DOHH2 (cell line): ENCODE measurements around the gene ACP3.

Experiments
- H3F3A ChIP-seq: fragments of 200-600 bp; sonication (generic), shearing (Covaris generic); 2 replicates; pipeline ENCODE4 v1.6.0; 2016; ENCODE audit warnings: antibody characterized with exemption, mild to moderate bottlenecking; ENCODE audit not compliant: control insufficient read depth, insufficient read depth
- H3K27ac ChIP-seq: fragments of 200-600 bp; sonication (generic); 2 replicates; pipeline ENCODE4 v1.5.1; 2014; ENCODE audit warnings: low read depth, mild to moderate bottlenecking, low read length, moderate library complexity
- H3K27me3 ChIP-seq: fragments of 200-600 bp; sonication (generic); 2 replicates; pipeline ENCODE4 v1.6.1; 2014; ENCODE audit warnings: mild to moderate bottlenecking, low read length, mixed read lengths; ENCODE audit not compliant: control insufficient read depth
- H3K36me3 ChIP-seq: fragments of 200-600 bp; sonication (generic); 2 replicates; pipeline ENCODE4 v1.6.1; 2014; ENCODE audit warnings: mild to moderate bottlenecking, low read length, moderate library complexity, mixed read lengths; ENCODE audit not compliant: control insufficient read depth
- H3K4me1 ChIP-seq: fragments of 200-600 bp; sonication (generic); 2 replicates; pipeline ENCODE4 v1.6.1; 2014; ENCODE audit warnings: mild to moderate bottlenecking, low read length, mixed read lengths; ENCODE audit not compliant: control insufficient read depth
- H3K4me2 ChIP-seq: fragments of 200-600 bp; sonication (generic); 2 replicates; pipeline ENCODE4 v1.6.0; 2014; ENCODE audit warnings: mild to moderate bottlenecking, low read length, moderate library complexity
- H3K4me3 ChIP-seq: fragments of 200-600 bp; sonication (generic); 2 replicates; pipeline ENCODE4 v1.5.1; 2014; ENCODE audit warnings: mild to moderate bottlenecking, low read length, mixed read lengths
- H3K79me2 ChIP-seq: fragments of 200-600 bp; sonication (generic); 2 replicates; pipeline ENCODE4 v1.6.1; 2014; ENCODE audit warnings: mild to moderate bottlenecking, low read length, mixed read lengths; ENCODE audit not compliant: control insufficient read depth
- H3K9me2 ChIP-seq: fragments of 200-600 bp; sonication (generic); replicated peaks from 2 replicates; pipeline ENCODE4 v1.6.1; 2014; ENCODE audit warnings: mild to moderate bottlenecking, low read length, mixed read lengths; ENCODE audit not compliant: control insufficient read depth
- H3K9me3 ChIP-seq: fragments of 200-600 bp; sonication (generic); 2 replicates; pipeline ENCODE4 v1.6.1; 2014; ENCODE audit warnings: antibody characterized with exemption, low read length, mixed read lengths; ENCODE audit not compliant: control insufficient read depth, insufficient read depth
- H4K20me1 ChIP-seq: fragments of 200-600 bp; sonication (generic); 2 replicates; pipeline ENCODE4 v1.6.0; 2014; ENCODE audit warnings: low read depth, mild to moderate bottlenecking, antibody characterized with exemption, low read length, moderate library complexity; ENCODE audit not compliant: control insufficient read depth, insufficient read depth
- EZH2phosphoT487 ChIP-seq: fragments of 200-600 bp; sonication (generic); IDR thresholded peaks from 2 replicates; pipeline ENCODE4 v1.6.1; 2017; ENCODE audit warnings: borderline replicate concordance, mild to moderate bottlenecking, antibody characterized with exemption, low read length, moderate library complexity, mixed read lengths
- TF ChIP-seq, protein P1 (sequence below): fragments of 200-600 bp; sonication (generic); IDR thresholded peaks from one replicate; pipeline ENCODE4 v1.5.1; 2014; ENCODE audit warnings: antibody characterized with exemption, mild to moderate bottlenecking, low read depth, low read length; ENCODE audit not compliant: poor library complexity, severe bottlenecking

ACP3 gene

DNA sequence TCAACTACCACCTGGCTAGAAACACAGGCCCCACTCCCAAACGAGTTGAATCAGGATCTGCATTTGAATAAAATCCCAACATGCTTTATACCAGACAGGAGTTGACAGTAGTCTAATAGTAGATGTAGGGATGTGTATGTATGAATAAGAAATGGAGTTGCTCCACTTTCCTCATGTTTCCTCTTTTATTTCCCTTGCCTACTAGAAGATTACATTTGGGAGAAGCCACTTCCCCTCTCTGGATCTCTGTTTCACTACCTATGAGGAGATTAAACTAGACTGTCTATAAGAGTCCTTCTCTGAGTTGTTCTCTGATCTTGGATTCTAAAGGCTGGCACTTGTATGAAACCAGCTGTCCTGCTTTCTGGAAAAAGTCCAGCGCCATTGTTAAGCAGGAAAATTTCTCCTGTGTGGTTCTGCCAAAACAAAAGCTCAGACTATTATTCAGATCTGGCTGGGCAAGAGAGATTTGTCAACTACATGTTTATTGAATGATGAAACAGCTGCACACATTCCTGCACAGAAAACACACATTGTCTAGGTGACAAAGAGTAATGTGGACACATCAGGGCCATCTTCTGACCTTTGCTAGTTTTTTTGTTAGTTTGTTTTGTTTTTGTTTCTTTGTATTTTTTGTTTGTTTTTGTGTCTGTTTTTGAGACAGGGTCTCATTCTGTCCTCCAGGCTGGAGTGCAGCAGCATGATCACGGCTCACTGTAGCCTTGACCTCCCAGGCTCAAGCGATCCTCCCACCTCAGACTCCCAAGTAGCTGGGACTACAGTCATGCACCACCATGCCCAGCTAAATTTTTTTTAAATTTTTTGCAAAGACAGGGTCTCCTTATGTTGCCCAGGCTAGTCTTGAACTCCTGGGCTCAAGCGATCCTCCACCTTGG lies 29.9 kb downstream of the ACP3 start:
- no peaks in the 10 kb centered on the region for H3K36me3 ChIP-seq
- no peaks in the 10 kb centered on the region for H3K27me3 ChIP-seq
- H3K4me1 ChIP-seq = peaks cover 3% of the 10 kb centered on the region; the same call in 1 of the 2 replicates
- H3K27ac ChIP-seq = no peak overlapping the region
- no peaks in the 10 kb centered on the region for H3K9me3 ChIP-seq
- no peaks in the 10 kb centered on the region for H3K9me2 ChIP-seq
- H4K20me1 ChIP-seq = no peaks in the 10 kb centered on the region
- TF ChIP-seq, protein P1, sequence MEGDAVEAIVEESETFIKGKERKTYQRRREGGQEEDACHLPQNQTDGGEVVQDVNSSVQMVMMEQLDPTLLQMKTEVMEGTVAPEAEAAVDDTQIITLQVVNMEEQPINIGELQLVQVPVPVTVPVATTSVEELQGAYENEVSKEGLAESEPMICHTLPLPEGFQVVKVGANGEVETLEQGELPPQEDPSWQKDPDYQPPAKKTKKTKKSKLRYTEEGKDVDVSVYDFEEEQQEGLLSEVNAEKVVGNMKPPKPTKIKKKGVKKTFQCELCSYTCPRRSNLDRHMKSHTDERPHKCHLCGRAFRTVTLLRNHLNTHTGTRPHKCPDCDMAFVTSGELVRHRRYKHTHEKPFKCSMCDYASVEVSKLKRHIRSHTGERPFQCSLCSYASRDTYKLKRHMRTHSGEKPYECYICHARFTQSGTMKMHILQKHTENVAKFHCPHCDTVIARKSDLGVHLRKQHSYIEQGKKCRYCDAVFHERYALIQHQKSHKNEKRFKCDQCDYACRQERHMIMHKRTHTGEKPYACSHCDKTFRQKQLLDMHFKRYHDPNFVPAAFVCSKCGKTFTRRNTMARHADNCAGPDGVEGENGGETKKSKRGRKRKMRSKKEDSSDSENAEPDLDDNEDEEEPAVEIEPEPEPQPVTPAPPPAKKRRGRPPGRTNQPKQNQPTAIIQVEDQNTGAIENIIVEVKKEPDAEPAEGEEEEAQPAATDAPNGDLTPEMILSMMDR = no peak
- no peak for TF ChIP-seq EZH2phosphoT487
- H3K79me2 ChIP-seq = no peaks in the 10 kb centered on the region
- no peak overlapping the region for H3K4me2 ChIP-seq
- H3K4me3 ChIP-seq = no peak overlapping the region
- H3F3A ChIP-seq = no peaks in the 10 kb centered on the region

DNA sequence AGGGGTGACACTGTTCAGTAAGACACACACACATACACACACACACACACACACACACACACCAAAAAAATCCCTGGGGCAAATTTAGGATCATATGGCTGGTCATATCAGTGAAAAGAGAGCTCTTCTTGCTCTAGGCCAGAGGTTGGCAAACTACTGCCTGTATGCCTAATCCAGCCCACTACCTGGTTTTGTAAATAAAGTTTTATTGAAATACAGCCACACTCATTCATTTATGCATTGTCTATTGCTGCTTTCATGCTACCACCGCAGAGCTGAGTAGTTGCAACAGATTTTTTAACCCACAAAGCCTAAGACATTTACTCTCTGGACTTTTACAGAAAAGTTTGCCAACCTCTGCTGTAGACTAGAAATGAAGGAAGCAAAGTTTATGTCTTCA lies 30.6 kb downstream of the ACP3 start:
- Histone ChIP-seq H3K27ac (no peak overlapping the region), H3K9me2 (no peaks in the 10 kb centered on the region), H3K4me3 (no peak overlapping the region), H4K20me1 (no peaks in the 10 kb centered on the region), H3K9me3 (no peaks in the 10 kb centered on the region), H3F3A (no peaks in the 10 kb centered on the region), H3K79me2 (no peaks in the 10 kb centered on the region), H3K36me3 (no peaks in the 10 kb centered on the region), H3K4me2 (no peak overlapping the region), H3K4me1 (peaks cover 1% of the 10 kb centered on the region; the same call in 1 of the 2 replicates), H3K27me3 (no peaks in the 10 kb centered on the region)
- TF ChIP-seq, protein P1 = no peak
- no peak for TF ChIP-seq EZH2phosphoT487

DNA sequence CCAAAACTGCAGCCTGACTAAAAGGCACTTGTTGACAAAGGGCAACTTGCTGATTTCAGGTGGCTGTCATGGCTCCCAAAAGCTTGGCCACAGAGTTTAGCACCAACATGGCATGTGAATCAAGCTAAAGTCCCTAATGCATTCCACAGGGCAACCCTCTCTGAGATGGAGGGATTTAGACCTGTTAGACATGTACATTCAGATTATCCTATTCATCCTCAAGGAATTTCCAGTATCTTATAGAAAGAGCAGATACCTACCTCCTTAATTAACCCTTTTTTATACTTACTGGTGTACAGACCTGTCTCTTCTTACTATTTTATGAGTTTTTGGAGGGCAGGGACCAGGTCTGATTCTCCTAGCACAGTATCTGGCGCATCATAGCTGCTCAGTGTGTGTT lies 31.3 kb downstream of the ACP3 start:
- no peak for TF ChIP-seq EZH2phosphoT487
- TF ChIP-seq, protein P1 = no peak
- Histone ChIP-seq H3K27me3 (no peaks in the 10 kb centered on the region), H3K4me1 (no peaks in the 10 kb centered on the region), H4K20me1 (no peaks in the 10 kb centered on the region), H3F3A (no peaks in the 10 kb centered on the region), H3K27ac (no peak overlapping the region), H3K36me3 (no peaks in the 10 kb centered on the region), H3K4me2 (no peak overlapping the region), H3K4me3 (no peak overlapping the region), H3K9me2 (no peaks in the 10 kb centered on the region), H3K9me3 (no peaks in the 10 kb centered on the region), H3K79me2 (no peaks in the 10 kb centered on the region)
